ENCODE measurements around the gene SKIC3.

DNA sequence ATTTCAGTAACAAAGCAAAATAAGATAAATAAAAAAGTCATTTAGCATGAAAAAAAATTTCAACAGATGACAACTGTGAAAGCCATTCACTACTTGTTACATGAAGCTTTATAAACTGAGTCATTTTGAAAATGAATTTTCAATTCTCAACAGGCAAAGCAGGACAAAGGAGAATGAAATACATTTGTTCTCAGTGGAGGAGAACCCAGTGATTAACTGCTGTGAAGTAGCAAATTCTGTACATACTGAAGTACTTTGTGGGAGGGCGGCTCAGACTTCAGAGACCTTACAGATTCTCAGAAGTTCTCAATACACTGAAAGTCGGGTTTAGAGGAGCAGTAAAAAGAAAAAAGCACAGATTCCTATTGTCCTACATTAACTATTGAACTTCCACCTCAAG, 21.7 kb downstream of the SKIC3 start:
- TF ChIP-seq, protein P1, sequence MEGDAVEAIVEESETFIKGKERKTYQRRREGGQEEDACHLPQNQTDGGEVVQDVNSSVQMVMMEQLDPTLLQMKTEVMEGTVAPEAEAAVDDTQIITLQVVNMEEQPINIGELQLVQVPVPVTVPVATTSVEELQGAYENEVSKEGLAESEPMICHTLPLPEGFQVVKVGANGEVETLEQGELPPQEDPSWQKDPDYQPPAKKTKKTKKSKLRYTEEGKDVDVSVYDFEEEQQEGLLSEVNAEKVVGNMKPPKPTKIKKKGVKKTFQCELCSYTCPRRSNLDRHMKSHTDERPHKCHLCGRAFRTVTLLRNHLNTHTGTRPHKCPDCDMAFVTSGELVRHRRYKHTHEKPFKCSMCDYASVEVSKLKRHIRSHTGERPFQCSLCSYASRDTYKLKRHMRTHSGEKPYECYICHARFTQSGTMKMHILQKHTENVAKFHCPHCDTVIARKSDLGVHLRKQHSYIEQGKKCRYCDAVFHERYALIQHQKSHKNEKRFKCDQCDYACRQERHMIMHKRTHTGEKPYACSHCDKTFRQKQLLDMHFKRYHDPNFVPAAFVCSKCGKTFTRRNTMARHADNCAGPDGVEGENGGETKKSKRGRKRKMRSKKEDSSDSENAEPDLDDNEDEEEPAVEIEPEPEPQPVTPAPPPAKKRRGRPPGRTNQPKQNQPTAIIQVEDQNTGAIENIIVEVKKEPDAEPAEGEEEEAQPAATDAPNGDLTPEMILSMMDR (conservative IDR thresholded peaks at IDR 0.05 in 1 of 2, IDR thresholded peaks at IDR 0.05 in 1 of 2; ENCODE audit: extremely low read depth in 1 of 2, insufficient read depth in 1 of 2, low read depth in 1 of 2, low read length in 2 of 2): no peak
- no peak for TF ChIP-seq EZH2 (IDR thresholded peaks at IDR 0.05; ENCODE audit: borderline replicate concordance, low read length)
